ENCODE data around the gene CNDP2.
"Not testable (repeated sequence)": the region's sequence is repeated elsewhere in the genome, so short reads cannot be mapped to it uniquely, and the experiment has no call there.

The CNDP2 gene

GRCh38 chr18:74499633-74500032 lies 3.5 kb downstream of the CNDP2 start:
- ChIA-PET POLR2A (interaction anchor here (0.5 kb wide), 1 partner anchor 108 kb away, joined by 3 read pairs; no protein-coding TSS in a partner anchor), CTCF (interaction anchor here (0.8 to 1.0 kb wide), 2 partner anchors 23 to 52 kb away, joined by 3 to 5 read pairs; no protein-coding TSS in a partner anchor)
- peak in 2 of 3 donors; percentile 46 to 50 for DNase-seq
- Histone ChIP-seq H3K4me1 (ENCODE audit: control extremely low read depth in 1 of 4, control insufficient read depth in 4 of 4, insufficient read depth in 4 of 4, low read length in 3 of 4) (peaks cover 15 to 46% (median 35%) of the 10 kb centered on the region in 4 experiments), H3K9me3 (ENCODE audit: control extremely low read depth in 1 of 5, control insufficient read depth in 4 of 5, insufficient read depth in 2 of 5, low read depth in 1 of 5, low read length in 4 of 5) (no peaks in the 10 kb centered on the region), H3K4me3 (ENCODE audit: control insufficient read depth in 1 of 7, extremely low read depth in 1 of 7, insufficient read depth in 4 of 7, low read depth in 2 of 7, low read length in 6 of 7) (peak overlapping the region in 6 of 7 experiments; percentile 61 to 83 (median 67)), H3K36me3 (ENCODE audit: control insufficient read depth in 4 of 4, insufficient read depth in 4 of 4, low read length in 3 of 4) (peaks cover 13 to 36% (median 29%) of the 10 kb centered on the region in 4 experiments), H3K27me3 (replicated peaks in 2 of 5; ENCODE audit: control insufficient read depth in 4 of 5, insufficient read depth in 5 of 5, low read length in 4 of 5) (no peaks in the 10 kb centered on the region), H3K27ac (ENCODE audit: insufficient read depth in 1 of 2, low read depth in 1 of 2, low read length in 2 of 2, poor library complexity in 1 of 2, severe bottlenecking in 2 of 2) (peak overlapping the region; percentile 78 to 87)
- WGBS (ENCODE audit: insufficient coverage): 39% methylated on average over 8 of the region's 9 CpGs

GRCh38 chr18:74500372-74500771 lies 4.2 kb downstream of the CNDP2 start:
- Histone ChIP-seq H3K4me3 (ENCODE audit: control insufficient read depth in 1 of 7, extremely low read depth in 1 of 7, insufficient read depth in 4 of 7, low read depth in 2 of 7, low read length in 6 of 7) (peak overlapping the region in 1 of 7 experiments; percentile 82), H3K9me3 (ENCODE audit: control extremely low read depth in 1 of 5, control insufficient read depth in 4 of 5, insufficient read depth in 2 of 5, low read depth in 1 of 5, low read length in 4 of 5) (no peaks in the 10 kb centered on the region), H3K4me1 (ENCODE audit: control extremely low read depth in 1 of 4, control insufficient read depth in 4 of 4, insufficient read depth in 4 of 4, low read length in 3 of 4) (peaks cover 15 to 44% (median 34%) of the 10 kb centered on the region in 4 experiments), H3K27ac (ENCODE audit: insufficient read depth in 1 of 2, low read depth in 1 of 2, low read length in 2 of 2, poor library complexity in 1 of 2, severe bottlenecking in 2 of 2) (peak overlapping the region in 1 of 2 experiments; percentile 87), H3K36me3 (ENCODE audit: control insufficient read depth in 4 of 4, insufficient read depth in 4 of 4, low read length in 3 of 4) (peaks cover 13 to 42% (median 32%) of the 10 kb centered on the region in 4 experiments), H3K27me3 (replicated peaks in 2 of 5; ENCODE audit: control insufficient read depth in 4 of 5, insufficient read depth in 5 of 5, low read length in 4 of 5) (no peaks in the 10 kb centered on the region)
- POLR2A ChIA-PET: no interaction called here
- CTCF ChIA-PET: interaction anchor here (1.0 kb wide), 1 partner anchor 22 kb away, joined by 3 read pairs; no protein-coding TSS in a partner anchor
- DNase-seq: no peak
- WGBS (ENCODE audit: insufficient coverage): 100% methylated on average over 1 of the region's 6 CpGs

- H3K4me3 ChIP-seq (ENCODE audit: control insufficient read depth in 1 of 7, extremely low read depth in 1 of 7, insufficient read depth in 4 of 7, low read depth in 2 of 7, low read length in 6 of 7); H3K27me3 ChIP-seq (replicated peaks in 2 of 5; ENCODE audit: control insufficient read depth in 4 of 5, insufficient read depth in 5 of 5, low read length in 4 of 5); POLR2A ChIA-PET; DNase-seq; CTCF ChIA-PET; H3K9me3 ChIP-seq (ENCODE audit: control extremely low read depth in 1 of 5, control insufficient read depth in 4 of 5, insufficient read depth in 2 of 5, low read depth in 1 of 5, low read length in 4 of 5): not testable (repeated sequence)
- Histone ChIP-seq H3K36me3 (ENCODE audit: control insufficient read depth in 4 of 4, insufficient read depth in 4 of 4, low read length in 3 of 4) (peaks cover 13 to 45% (median 34%) of the 10 kb centered on the region in 4 experiments), H3K27ac (ENCODE audit: insufficient read depth in 1 of 2, low read depth in 1 of 2, low read length in 2 of 2, poor library complexity in 1 of 2, severe bottlenecking in 2 of 2) (peak overlapping the region in 1 of 2 experiments; percentile 87), H3K4me1 (ENCODE audit: control extremely low read depth in 1 of 4, control insufficient read depth in 4 of 4, insufficient read depth in 4 of 4, low read length in 3 of 4) (peaks cover 15 to 40% (median 31%) of the 10 kb centered on the region in 4 experiments)
- WGBS (ENCODE audit: insufficient coverage): 90% methylated on average over 2 of the region's 8 CpGs
Measured at GRCh38 chr18:74500774-74501173, 4.6 kb downstream of the CNDP2 start.

- H3K36me3 ChIP-seq (ENCODE audit: control insufficient read depth in 4 of 4, insufficient read depth in 4 of 4, low read length in 3 of 4): peaks cover 13 to 48% (median 38%) of the 10 kb centered on the region in 4 experiments
- DNase-seq: no peak
- H3K9me3 ChIP-seq (ENCODE audit: control extremely low read depth in 1 of 5, control insufficient read depth in 4 of 5, insufficient read depth in 2 of 5, low read depth in 1 of 5, low read length in 4 of 5): no peaks in the 10 kb centered on the region
- no peaks in the 10 kb centered on the region for H3K27me3 ChIP-seq (replicated peaks in 2 of 5; ENCODE audit: control insufficient read depth in 4 of 5, insufficient read depth in 5 of 5, low read length in 4 of 5)
- CTCF ChIA-PET: no interaction called here
- H3K4me3 ChIP-seq (ENCODE audit: control insufficient read depth in 1 of 7, extremely low read depth in 1 of 7, insufficient read depth in 4 of 7, low read depth in 2 of 7, low read length in 6 of 7): no peak overlapping the region
- peak overlapping the region in 1 of 2 experiments; percentile 36 for H3K27ac ChIP-seq (ENCODE audit: insufficient read depth in 1 of 2, low read depth in 1 of 2, low read length in 2 of 2, poor library complexity in 1 of 2, severe bottlenecking in 2 of 2)
- POLR2A ChIA-PET: no interaction called here
- WGBS (ENCODE audit: insufficient coverage): 100% methylated on average over 2 of the region's 4 CpGs
- H3K4me1 ChIP-seq (ENCODE audit: control extremely low read depth in 1 of 4, control insufficient read depth in 4 of 4, insufficient read depth in 4 of 4, low read length in 3 of 4): peaks cover 15 to 41% (median 30%) of the 10 kb centered on the region in 4 experiments
Measured at GRCh38 chr18:74501386-74501785, 5.2 kb downstream of the CNDP2 start.

GRCh38 chr18:74503137-74503536 lies 7.0 kb downstream of the CNDP2 start:
- Histone ChIP-seq H3K27ac (ENCODE audit: insufficient read depth in 1 of 2, low read depth in 1 of 2, low read length in 2 of 2, poor library complexity in 1 of 2, severe bottlenecking in 2 of 2) (no peak overlapping the region), H3K4me3 (ENCODE audit: control insufficient read depth in 1 of 7, extremely low read depth in 1 of 7, insufficient read depth in 4 of 7, low read depth in 2 of 7, low read length in 6 of 7) (no peak overlapping the region), H3K36me3 (ENCODE audit: control insufficient read depth in 4 of 4, insufficient read depth in 4 of 4, low read length in 3 of 4) (peaks cover 17 to 65% (median 48%) of the 10 kb centered on the region in 4 experiments), H3K9me3 (ENCODE audit: control extremely low read depth in 1 of 5, control insufficient read depth in 4 of 5, insufficient read depth in 2 of 5, low read depth in 1 of 5, low read length in 4 of 5) (no peaks in the 10 kb centered on the region), H3K4me1 (ENCODE audit: control extremely low read depth in 1 of 4, control insufficient read depth in 4 of 4, insufficient read depth in 4 of 4, low read length in 3 of 4) (peaks cover 9 to 34% (median 17%) of the 10 kb centered on the region in 4 experiments), H3K27me3 (replicated peaks in 2 of 5; ENCODE audit: control insufficient read depth in 4 of 5, insufficient read depth in 5 of 5, low read length in 4 of 5) (no peaks in the 10 kb centered on the region)
- WGBS (ENCODE audit: insufficient coverage): 97% methylated on average over 3 of the region's 4 CpGs
- CTCF ChIA-PET: interaction anchor here (0.9 to 1.8 kb wide), 3 partner anchors 10 to 306 kb away, joined by 3 to 7 read pairs (median 4); no protein-coding TSS in a partner anchor
- POLR2A ChIA-PET: no interaction called here
- DNase-seq: no peak

- H3K4me3 ChIP-seq (ENCODE audit: control insufficient read depth in 1 of 7, extremely low read depth in 1 of 7, insufficient read depth in 4 of 7, low read depth in 2 of 7, low read length in 6 of 7): no peak overlapping the region
- DNase-seq: no peak
- H3K27ac ChIP-seq (ENCODE audit: insufficient read depth in 1 of 2, low read depth in 1 of 2, low read length in 2 of 2, poor library complexity in 1 of 2, severe bottlenecking in 2 of 2): no peak overlapping the region
- H3K36me3 ChIP-seq (ENCODE audit: control insufficient read depth in 4 of 4, insufficient read depth in 4 of 4, low read length in 3 of 4): peaks cover 17 to 85% (median 69%) of the 10 kb centered on the region in 4 experiments
- ChIA-PET POLR2A (no interaction called here), CTCF (interaction anchor here (0.6 to 1.7 kb wide), 4 partner anchors 9 to 93 kb away, joined by 3 to 4 read pairs (median 4); partner anchors contain the start of gene CNDP2)
- peaks cover 0 to 11% (median 0%) of the 10 kb centered on the region in 4 experiments for H3K4me1 ChIP-seq (ENCODE audit: control extremely low read depth in 1 of 4, control insufficient read depth in 4 of 4, insufficient read depth in 4 of 4, low read length in 3 of 4)
- no peaks in the 10 kb centered on the region for H3K9me3 ChIP-seq (ENCODE audit: control extremely low read depth in 1 of 5, control insufficient read depth in 4 of 5, insufficient read depth in 2 of 5, low read depth in 1 of 5, low read length in 4 of 5)
- no peaks in the 10 kb centered on the region for H3K27me3 ChIP-seq (replicated peaks in 2 of 5; ENCODE audit: control insufficient read depth in 4 of 5, insufficient read depth in 5 of 5, low read length in 4 of 5)
- WGBS (ENCODE audit: insufficient coverage): 100% methylated on average over 4 of the region's 16 CpGs
Measured at GRCh38 chr18:74505776-74506175, 9.6 kb downstream of the CNDP2 start.

GRCh38 chr18:74506448-74507084 lies 10.4 kb downstream of the CNDP2 start:
- Histone ChIP-seq H3K27me3 (replicated peaks in 2 of 5; ENCODE audit: control insufficient read depth in 4 of 5, insufficient read depth in 5 of 5, low read length in 4 of 5) (no peaks in the 10 kb centered on the region), H3K27ac (ENCODE audit: insufficient read depth in 1 of 2, low read depth in 1 of 2, low read length in 2 of 2, poor library complexity in 1 of 2, severe bottlenecking in 2 of 2) (peak overlapping the region in 1 of 2 experiments; percentile 51), H3K36me3 (ENCODE audit: control insufficient read depth in 4 of 4, insufficient read depth in 4 of 4, low read length in 3 of 4) (peaks cover 12 to 86% (median 70%) of the 10 kb centered on the region in 4 experiments), H3K4me3 (ENCODE audit: control insufficient read depth in 1 of 7, extremely low read depth in 1 of 7, insufficient read depth in 4 of 7, low read depth in 2 of 7, low read length in 6 of 7) (no peak overlapping the region), H3K9me3 (ENCODE audit: control extremely low read depth in 1 of 5, control insufficient read depth in 4 of 5, insufficient read depth in 2 of 5, low read depth in 1 of 5, low read length in 4 of 5) (no peaks in the 10 kb centered on the region), H3K4me1 (ENCODE audit: control extremely low read depth in 1 of 4, control insufficient read depth in 4 of 4, insufficient read depth in 4 of 4, low read length in 3 of 4) (peaks cover 0 to 11% (median 0%) of the 10 kb centered on the region in 4 experiments)
- ChIA-PET POLR2A (no interaction called here), CTCF (interaction anchor here (1.3 kb wide), 1 partner anchor 10 kb away, joined by 3 read pairs; the partner anchor contains the start of gene CNDP2)
- 70% methylated on average over 8 of the region's 11 CpGs for WGBS (ENCODE audit: insufficient coverage)
- peak in 2 of 3 donors; percentile 55 for DNase-seq
